GM12865 (cell line): ENCODE measurements around the gene CD200R1.

Experiments used
- DNase-seq: peaks from one replicate; pipeline ENCODE4 v3.0.0; 2010; ENCODE audit warnings: low read depth
- H3K4me3 ChIP-seq: 2 replicates; pipeline ENCODE4 v1.5.1; 2011; ENCODE audit warnings: mild to moderate bottlenecking, low read depth, low read length, control low read depth
- CTCF ChIP-seq: IDR thresholded peaks from 2 replicates; pipeline ENCODE4 v1.5.1; 2011; ENCODE audit warnings: low read length, control low read depth, low read depth, inconsistent platforms; ENCODE audit not compliant: insufficient read depth; ENCODE audit errors: missing control alignments

CD200R1 gene

DNA sequence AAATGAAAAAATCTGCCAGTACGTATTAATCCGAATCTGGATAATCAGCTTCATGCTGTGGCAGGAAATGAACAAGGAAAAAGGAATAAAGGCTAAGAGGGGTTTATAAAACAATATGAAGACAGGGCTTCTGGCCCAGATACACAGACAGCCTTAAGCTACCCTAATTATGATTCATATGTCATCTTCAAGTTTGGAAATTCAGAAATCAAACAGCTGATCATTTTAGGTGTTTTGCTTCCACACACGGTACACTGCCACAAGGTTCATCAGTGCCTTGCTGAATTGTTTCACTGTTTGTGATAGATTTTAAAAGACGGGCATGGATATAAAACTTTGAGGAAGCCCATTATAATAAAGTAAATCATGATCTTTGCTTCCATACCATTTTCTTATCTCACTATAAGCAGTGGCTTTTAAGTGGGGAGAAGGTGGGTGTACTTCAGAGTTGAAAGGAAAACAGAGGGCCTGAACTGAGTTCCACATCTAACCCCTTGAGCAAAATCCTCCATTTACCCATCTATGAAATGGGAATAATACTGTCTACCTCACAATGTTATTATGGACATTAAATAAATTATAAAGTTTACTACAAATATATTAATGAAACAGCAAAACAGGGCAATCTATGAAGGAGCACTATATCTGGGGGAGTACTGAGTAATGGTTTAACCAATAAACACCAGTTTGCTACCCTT lies 31.6 kb upstream of the CD200R1 start:
- no peak for DNase-seq
- no peak overlapping the region for H3K4me3 ChIP-seq
- no peak for TF ChIP-seq CTCF

GRCh38 chr3:113005611-113006010 lies 30.7 kb upstream of the CD200R1 start:
- DNase-seq = peak; percentile 61
- TF ChIP-seq CTCF = no peak
- H3K4me3 ChIP-seq = no peak overlapping the region

GRCh38 chr3:113002679-113003078 lies 27.8 kb upstream of the CD200R1 start:
- TF ChIP-seq CTCF = no peak

DNA sequence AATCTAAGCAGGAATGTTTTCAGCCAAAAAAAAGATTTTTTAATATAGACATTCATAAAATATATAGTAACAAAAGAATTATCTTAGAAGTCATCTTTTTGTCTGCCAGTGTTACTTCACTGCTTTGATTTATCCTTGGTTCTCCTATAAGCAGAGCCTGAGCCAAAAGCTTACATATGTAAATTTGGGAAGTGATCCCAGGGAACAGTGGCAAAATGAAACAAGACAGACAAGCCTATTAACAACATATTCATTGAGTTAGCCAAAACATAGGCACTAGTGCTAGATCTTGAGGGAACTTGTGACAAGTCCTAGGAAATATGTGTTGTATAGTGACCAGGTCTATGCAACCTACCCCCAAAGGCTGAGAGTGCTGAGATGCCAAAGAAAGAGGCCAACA lies 27.1 kb upstream of the CD200R1 start:
- H3K4me3 ChIP-seq = no peak overlapping the region
- no peak for DNase-seq
- no peak for TF ChIP-seq CTCF

More at GRCh38 chr3:113002679-113003078, 27.8 kb upstream of the CD200R1 start:
- no peak overlapping the region for H3K4me3 ChIP-seq
- peak; percentile 26 for DNase-seq

GRCh38 chr3:113000691-113001090 lies 25.8 kb upstream of the CD200R1 start:
- DNase-seq = no peak
- no peak overlapping the region for H3K4me3 ChIP-seq
- TF ChIP-seq CTCF = no peak

GRCh38 chr3:112995800-112996199 lies 20.9 kb upstream of the CD200R1 start:
- H3K4me3 ChIP-seq = no peak overlapping the region
- TF ChIP-seq CTCF = no peak
- no peak for DNase-seq
